WI38 (cell line): ENCODE data around the gene COL23A1.
A peak's percentile ranks its signal among the peaks of the same experiment; 100 is the strongest.

Source experiments
- H3K4me3 ChIP-seq: 2 replicates; pipeline ENCODE4 v1.5.1; 2011; ENCODE audit warnings: low read depth, mild to moderate bottlenecking, control low read depth, low read length
- CTCF ChIP-seq: IDR thresholded peaks from 2 replicates; pipeline ENCODE4 v1.5.1; 2012; ENCODE audit warnings: low read depth, mild to moderate bottlenecking, control low read depth, low read length

Gene COL23A1

GRCh38 chr5:178282391-178282790 lies 307.8 kb downstream of the COL23A1 start:
- TF ChIP-seq CTCF: no peak
- H3K4me3 ChIP-seq: no peak overlapping the region

GRCh38 chr5:178281331-178281730 lies 308.9 kb downstream of the COL23A1 start:
- TF ChIP-seq CTCF: no peak
- H3K4me3 ChIP-seq: no peak overlapping the region

- TF ChIP-seq CTCF: no peak
- H3K4me3 ChIP-seq: no peak overlapping the region
These were observed 309.6 kb downstream of the COL23A1 start for GRCh38 chr5:178280631-178281030.

GRCh38 chr5:178279723-178280438 lies 310.3 kb downstream of the COL23A1 start:
- no peak overlapping the region for H3K4me3 ChIP-seq
- TF ChIP-seq CTCF: peak; percentile 81

- TF ChIP-seq CTCF: no peak
- no peak overlapping the region for H3K4me3 ChIP-seq
These were observed 311.0 kb downstream of the COL23A1 start for GRCh38 chr5:178279026-178279722.

GRCh38 chr5:178278358-178279023 lies 311.7 kb downstream of the COL23A1 start:
- H3K4me3 ChIP-seq: no peak overlapping the region
- no peak for TF ChIP-seq CTCF

- H3K4me3 ChIP-seq: no peak overlapping the region
- TF ChIP-seq CTCF: no peak
These were observed 312.3 kb downstream of the COL23A1 start for GRCh38 chr5:178277866-178278265.
